GM12878 (cell line): ENCODE results near the gene RPS8. TPM values are rescaled to one million over a fixed set of nuclear protein-coding genes. Genes with fewer than 3 reads are reported as not detected.

Source experiments
- ATAC-seq: fragments of 200-7000 bp; cut with Tn5 transposase; 3 replicates; pipeline ENCODE4 v1.9.1; 2020; ENCODE audit warnings: mild to moderate bottlenecking, moderate library complexity
- Bru-seq: library from RNA; stranded (reverse); fragments of 400-500 nt; gene quantifications from one replicate; lab custom pipeline; 2021; lab: Mats Ljungman, UMichigan
- BruChase-seq, 2 experiments: library from RNA; stranded (reverse); fragments of 400-500 nt; gene quantifications; one replicate each; lab custom pipeline; 2021; lab: Mats Ljungman, UMichigan
- BruUV-seq: library from RNA; stranded (reverse); fragments of 400-500 nt; replicated peaks from 2 replicates; lab custom pipeline; 2021; lab: Mats Ljungman, UMichigan
- CTCF ChIA-PET: fragments of 300-600 bp; sonication (Branson Sonifier 250); formaldehyde crosslinking; extraction: SDS; loops from one replicate; lab custom pipeline; 2021; ENCODE audit warnings: inconsistent platforms; lab: Yijun Ruan, JAX
- POLR2A ChIA-PET: fragments of 350-600 bp; formaldehyde crosslinking; extraction: SDS; loops from one replicate; lab custom pipeline; 2021; ENCODE audit warnings: inconsistent platforms; lab: Charles Lee
- RAD21 ChIA-PET: fragments of 300-600 bp; sonication (Branson Sonifier 250); formaldehyde crosslinking; loops from one replicate; lab custom pipeline; 2023; ENCODE audit warnings: antibody characterized with exemption; ENCODE audit not compliant: unreplicated experiment; lab: Charles Lee
- SMC1A ChIA-PET: fragments of 300-600 bp; sonication (Branson Sonifier 250); formaldehyde crosslinking; loops from one replicate; lab custom pipeline; 2023; ENCODE audit not compliant: unreplicated experiment, uncharacterized antibody; lab: Charles Lee
- DNase-seq: peaks from one replicate; pipeline ENCODE4 v3.0.0-alpha.2; 2011; ENCODE audit warnings: low read depth, low spot score
- FAIRE-seq: peaks from 3 replicates; lab custom pipeline; 2011; peaks lifted over from hg19 to GRCh38; lab: Jason Lieb, UNC
- H2AFZ ChIP-seq: 2 replicates; pipeline ENCODE4 v1.6.0; 2011; ENCODE audit warnings: low read depth, low read length, control low read depth; ENCODE audit not compliant: control insufficient read depth
- H3K27ac ChIP-seq: 2 replicates; pipeline ENCODE4 v1.5.1; 2011; ENCODE audit warnings: control low read depth; ENCODE audit not compliant: control insufficient read depth, insufficient read depth
- H3K27me3 ChIP-seq, 2 experiments: replicated peaks in 1 of 2; 2 replicates each; pipeline versions ENCODE4 v1.6.0 to v1.6.1; 2011; ENCODE audit warnings: low read length in 1 of 2; ENCODE audit not compliant: control insufficient read depth in 2 of 2, insufficient read depth in 2 of 2
- H3K36me3 ChIP-seq, 2 experiments: 2 replicates each; pipeline ENCODE4 v1.5.1; 2011; ENCODE audit warnings: low read length in 1 of 2; ENCODE audit not compliant: control insufficient read depth in 2 of 2, insufficient read depth in 2 of 2
- H3K4me1 ChIP-seq: 2 replicates; pipeline ENCODE4 v1.6.1; 2011; ENCODE audit warnings: mild to moderate bottlenecking, low read length, moderate library complexity, mixed read lengths; ENCODE audit not compliant: control insufficient read depth, insufficient read depth
- H3K4me2 ChIP-seq: 2 replicates; pipeline ENCODE4 v1.6.0; 2011; ENCODE audit warnings: control low read depth; ENCODE audit not compliant: control insufficient read depth, insufficient read depth
- H3K4me3 ChIP-seq: fragments of 200-600 bp; sonication (generic); 2 replicates; pipeline ENCODE4 v1.5.1; 2016
- H3K79me2 ChIP-seq: 2 replicates; pipeline ENCODE4 v1.6.0; 2011; ENCODE audit warnings: low read length; ENCODE audit not compliant: control insufficient read depth, insufficient read depth
- H3K9ac ChIP-seq: 2 replicates; pipeline ENCODE4 v1.8.0; 2011; ENCODE audit warnings: low read length, control low read depth, mixed read lengths; ENCODE audit not compliant: control insufficient read depth, insufficient read depth
- H3K9me3 ChIP-seq: replicated peaks from 3 replicates; pipeline ENCODE4 v1.5.1; 2011; ENCODE audit warnings: mild to moderate bottlenecking, low read length; ENCODE audit not compliant: control insufficient read depth, insufficient read depth
- H4K20me1 ChIP-seq: 2 replicates; pipeline ENCODE4 v1.6.0; 2011; ENCODE audit not compliant: control insufficient read depth, insufficient read depth
- CBFB ChIP-seq: IDR thresholded peaks from 2 replicates; pipeline ENCODE4 v1.6.1; 2016; ENCODE audit warnings: antibody characterized with exemption, low read depth
- CBX3 ChIP-seq: fragments of 200-600 bp; sonication (generic); IDR thresholded peaks from 2 replicates; pipeline ENCODE4 v1.6.1; 2016; ENCODE audit warnings: low read depth, borderline replicate concordance
- IRF3 ChIP-seq: fragments of 450-650 bp; IDR thresholded peaks from 2 replicates; pipeline ENCODE4 v1.6.1; 2014; ENCODE audit warnings: mild to moderate bottlenecking
- MYC ChIP-seq: IDR thresholded peaks from 2 replicates; pipeline ENCODE4 v1.6.1; 2011; ENCODE audit warnings: mild to moderate bottlenecking, low read length, moderate library complexity, inconsistent platforms; ENCODE audit not compliant: insufficient read depth, insufficient replicate concordance, insufficient read length, severe bottlenecking
- NR2F1 ChIP-seq: fragments of 450-650 bp; conservative IDR thresholded peaks from 2 replicates; pipeline ENCODE4 v1.6.1; 2017; ENCODE audit warnings: mild to moderate bottlenecking
- RELB ChIP-seq: fragments of 450-650 bp; IDR thresholded peaks from 2 replicates; pipeline ENCODE4 v1.6.1; 2017; ENCODE audit warnings: low read depth, mild to moderate bottlenecking, moderate library complexity
- STAT1 ChIP-seq: fragments of 450-650 bp; conservative IDR thresholded peaks from 2 replicates; pipeline ENCODE4 v1.6.1; 2014; ENCODE audit warnings: antibody characterized with exemption, mild to moderate bottlenecking
- YBX1 ChIP-seq: fragments of 450-650 bp; IDR thresholded peaks from 2 replicates; pipeline ENCODE4 v1.6.1; 2016; ENCODE audit warnings: antibody characterized with exemption
- ZBTB11 ChIP-seq: fragments of 450-650 bp; formaldehyde crosslinking; IDR thresholded peaks from 2 replicates; pipeline ENCODE4 v1.5.0; 2022; ENCODE audit warnings: mild to moderate bottlenecking, missing genetic modification characterization
- WGBS: methylation state at CpG from one replicate; pipeline ENCODE4 v1.1.6; 2016; ENCODE audit warnings: low lambda C conversion rate; ENCODE audit not compliant: insufficient replicate concordance, insufficient coverage; ENCODE audit errors: missing lambda C conversion rate; 5-methylcytosine and 5-hydroxymethylcytosine counted together
- in situ Hi-C: fragments of 300-500 bp; cut with MboI; formaldehyde crosslinking; loops from 9 replicates; pipeline ENCODE4 v1.14.3; 2018; ENCODE audit warnings: mixed read lengths
- intact Hi-C: fragments of 100-400 bp; cut with micrococcal nuclease; formaldehyde crosslinking; loops from one replicate; pipeline ENCODE4 v1.14.2; 2022; ENCODE audit not compliant: unreplicated experiment
- long read RNA-seq, 2 experiments: library from polyadenylated mRNA; unstranded; transcript quantifications; one replicate each; pipeline ENCODE4 v2.0.0, GENCODE V29; 2019 to 2020
- polyA minus RNA-seq, 3 experiments: library from RNA; depleted of rRNA, polyadenylated mRNA; stranded (reverse); fragments of >200 nt; gene quantifications; 2 replicates each; pipeline ENCODE4 v1.2.3, GENCODE V29; 2011
- polyA plus RNA-seq, 11 experiments: library from polyadenylated mRNA; depleted of rRNA in 4 of 11; unstranded in 6 of 11; stranded (reverse) in 5 of 11; fragments of >200 nt; fragmentation: Nextera tagmentation in 4 of 11; fragmentation: Illumina TruSeq in 1 of 11; extraction: Ambion mirVana in 4 of 11; extraction: Trizol in 1 of 11; gene quantifications; 1 replicate in 1 of 11; 2 replicates in 10 of 11; pipeline versions ENCODE4 v1.2.1 to v1.2.3, GENCODE V29; 2011 to 2016; ENCODE audit warnings: inconsistent platforms in 2 of 11, missing spikeins in 2 of 11, low read depth in 1 of 11
- total RNA-seq, 4 experiments: library from RNA; depleted of rRNA in 3 of 4; stranded (reverse); fragments of >200 nt in 3 of 4; fragmentation: Illumina TruSeq in 1 of 4; extraction: Trizol in 1 of 4; gene quantifications; 2 replicates each; pipeline versions ENCODE4 v1.2.1 to v1.2.3, GENCODE V29; 2013 to 2021

Gene RPS8
- total RNA-seq (2013; cell fraction: nucleolus; rRNA removed) = 330 and 356 TPM in 2 replicates
- total RNA-seq (2014; rRNA removed) (3,351 and 3,453 TPM in 2 replicates), total RNA-seq (2014; rRNA removed; fragmentation: Illumina TruSeq; extraction: Trizol) (3,065 and 3,117 TPM in 2 replicates), total RNA-seq (2021) (3,050 and 3,180 TPM in 2 replicates), polyA plus RNA-seq (2011; rRNA removed) (2,404 and 2,482 TPM in 2 replicates), polyA plus RNA-seq (2014; fragmentation: Illumina TruSeq; extraction: Trizol) (1,912 and 2,704 TPM in 2 replicates), polyA plus RNA-seq (2014; fragmentation: Nextera tagmentation; extraction: Ambion mirVana) (1,000 to 10,000 TPM; 2,238 to 3,059 TPM), polyA plus RNA-seq (2014; rRNA removed) (3,141 and 3,461 TPM in 2 replicates), polyA plus RNA-seq (2016; fragmentation: Nextera tagmentation; extraction: Ambion mirVana) (1,000 to 10,000 TPM; 1,296 to 1,343 TPM), polyA minus RNA-seq (2011; rRNA and poly(A)+ RNA removed) (702 and 773 TPM in 2 replicates), Bru-seq, nascent RNA (percentile 100 among the genes with signal in this experiment), BruChase-seq, experiment 1, labeled RNA remaining after a 6-hour chase (percentile 99 among the genes with signal in this experiment), BruChase-seq, experiment 2, labeled RNA remaining after a 2-hour chase (percentile 99 among the genes with signal in this experiment)
- 4,615 TPM for polyA plus RNA-seq (2011; ENCODE audit: low read depth)
- polyA plus RNA-seq (2011; cell fraction: cytosol; rRNA removed) = 2,295 and 2,366 TPM in 2 replicates
- 751 and 887 TPM in 2 replicates for polyA plus RNA-seq (2011; cell fraction: nucleus; rRNA removed)
- 3,919 and 4,067 TPM in 2 replicates for polyA plus RNA-seq (2012)
- polyA minus RNA-seq (2011; cell fraction: cytosol; rRNA and poly(A)+ RNA removed) = 421 and 433 TPM in 2 replicates
- 155 and 214 TPM in 2 replicates for polyA minus RNA-seq (2011; cell fraction: nucleus; rRNA and poly(A)+ RNA removed)
- long read RNA-seq, experiment 1, transcript RPS8-207 (5 exons, 1,115 nt) = minor isoform, 148 of 1,045 reads
- long read RNA-seq, experiment 1, transcript RPS8-202 (6 exons, 881 nt) = major isoform, 690 of 1,045 reads
- long read RNA-seq, experiment 1, transcript RPS8-201 (6 exons, 685 nt) = minor isoform, 6 of 1,045 reads
- long read RNA-seq, experiment 1, partial matches to known transcripts = 172 of 1,045 reads
- long read RNA-seq, experiment 1, other reads (novel, unspliced or antisense) = 25 of 1,045 reads
- long read RNA-seq, experiment 2, transcript RPS8-207 (5 exons, 1,115 nt) = minor isoform, 44 of 1,514 reads
- long read RNA-seq, experiment 2, transcript RPS8-201 (6 exons, 685 nt) = minor isoform, 5 of 1,514 reads
- long read RNA-seq, experiment 2, transcript RPS8-202 (6 exons, 881 nt) = major isoform, 602 of 1,514 reads
- long read RNA-seq, experiment 2, partial matches to known transcripts = 851 of 1,514 reads
- long read RNA-seq, experiment 2, other reads (novel, unspliced or antisense) = 9 of 1,514 reads

- Histone ChIP-seq H3K4me1 (peaks cover 13% of the 10 kb centered on the region), H3K36me3 (peaks cover 8 to 19% of the 10 kb centered on the region in 2 experiments), H3K27me3 (no peaks in the 10 kb centered on the region), H3K4me3 (peak within 1 kb of the TSS; percentile 73), H2AFZ (peak within 1 kb of the TSS; percentile 73), H3K4me2 (peak within 1 kb of the TSS; percentile 73), H3K79me2 (peaks cover 43% of the 10 kb centered on the region), H3K9ac (peak within 1 kb of the TSS; percentile 99), H4K20me1 (peaks cover 12% of the 10 kb centered on the region), H3K27ac (peak within 1 kb of the TSS; percentile 92), H3K9me3 (no peaks in the 10 kb centered on the region)
- FAIRE-seq (peak; percentile 54), ATAC-seq (peak; percentile 81), DNase-seq (peak; percentile 74)
- WGBS = under 1% methylated on average over 65 of the region's 65 CpGs
- SMC1A ChIA-PET = interaction anchor here (0.7 to 2.3 kb wide), 11 partner anchors 11 to 68 kb away, joined by 3 to 12 read pairs (median 3); partner anchors contain the start of genes PLK3 and RNU5D-1
- RAD21 ChIA-PET = interaction anchor here (0.7 to 2.1 kb wide), 12 partner anchors 9 to 528 kb away, joined by 3 to 7 read pairs (median 4); partner anchors contain the start of genes HECTD3, PLK3 and UROD
- BruUV-seq = TSS peak; percentile 99
- in situ Hi-C loops = no loop called here
- intact Hi-C loops = loop anchor here (5.0 kb wide), 1 partner anchor 42 kb away; no protein-coding TSS in a partner anchor
- POLR2A ChIA-PET = interaction anchor here (0.6 to 2.7 kb wide), 25 partner anchors 9 to 808 kb away, joined by 3 to 29 read pairs (median 5); partner anchors contain the start of genes BEST4, BTBD19, PLK3 and RNU5D-1
- CTCF ChIA-PET = interaction anchor here (0.5 to 4.0 kb wide), 13 partner anchors 8 to 239 kb away, joined by 3 to 39 read pairs (median 5); partner anchors contain the start of genes PLK3 and RNU5D-1
- peak; percentile 99 for TF ChIP-seq NR2F1
- TF ChIP-seq CBX3 = no peak
- TF ChIP-seq MYC = peak; percentile 83
- TF ChIP-seq ZBTB11 (CRISPR knock-in tag) = no peak
- TF ChIP-seq STAT1 = peak; percentile 77; the same call in 1 of the 2 replicates
- TF ChIP-seq RELB = peak; percentile 90
- peak; percentile 100 for TF ChIP-seq CBFB
- peak; percentile 44; the same call in 1 of the 2 replicates for TF ChIP-seq YBX1
- TF ChIP-seq IRF3 = no peak; the same call in 1 of the 2 replicates
These were observed at the start of gene RPS8 for GRCh38 chr1:44775078-44775929. RPS8 (plus strand) TSS chr1:44775540; CDS start chr1:44775597, 57 bp downstream.
